Sigmoid colon (tissue), 7 donors: ENCODE data around the gene RBM19. TPM values are rescaled to one million over a fixed set of nuclear protein-coding genes. Genes with fewer than 3 reads are reported as not detected.
"Not testable (repeated sequence)": the region's sequence is repeated elsewhere in the genome, so short reads cannot be mapped to it uniquely, and the experiment has no call there.

Experiments
- DNase-seq: peaks from one replicate; pipeline ENCODE4 v3.0.0-alpha.2; 2019
- H3K27ac ChIP-seq, 4 donors: fragments of 200-600 bp; sonication (generic); one replicate each; pipeline ENCODE4 v1.5.1; 2016 to 2019; ENCODE audit warnings: mild to moderate bottlenecking in 1 of 4
- H3K27me3 ChIP-seq, 3 donors: fragments of 200-600 bp; sonication (generic); one replicate each; pipeline ENCODE4 v1.5.1; 2019; ENCODE audit warnings: mild to moderate bottlenecking in 1 of 3
- H3K36me3 ChIP-seq, 4 donors: fragments of 200-600 bp; sonication (generic); one replicate each; pipeline ENCODE4 v1.5.1; 2016 to 2019
- H3K4me1 ChIP-seq, 4 donors: fragments of 200-600 bp; sonication (generic); one replicate each; pipeline ENCODE4 v1.5.1; 2017 to 2019
- H3K4me3 ChIP-seq, 4 donors: fragments of 200-600 bp; sonication (generic); one replicate each; pipeline ENCODE4 v1.5.1; 2017 to 2019; ENCODE audit warnings: mild to moderate bottlenecking in 2 of 4, moderate library complexity in 1 of 4
- H3K9me3 ChIP-seq, 4 donors: fragments of 200-600 bp in 3 of 4; sonication (generic) in 3 of 4; one replicate each; pipeline versions ENCODE4 v1.5.1 to v1.6.1; 2013 to 2019
- CTCF ChIP-seq, 4 experiments: fragments of 450-650 bp in 3 of 4; fragments of 200-600 bp in 1 of 4; IDR thresholded peaks; one replicate each; pipeline ENCODE4 v1.5.1; 2016 to 2019; ENCODE audit warnings: antibody characterized with exemption in 4 of 4, mild to moderate bottlenecking in 3 of 4, moderate library complexity in 2 of 4
- EP300 ChIP-seq, 4 donors: sonication (generic); formaldehyde crosslinking; IDR thresholded peaks; one replicate each; pipeline ENCODE4 v1.6.1; 2017; ENCODE audit warnings: antibody characterized with exemption in 4 of 4
- POLR2A ChIP-seq, 2 donors: fragments of 450-650 bp; IDR thresholded peaks; one replicate each; pipeline ENCODE4 v1.6.1; 2016; ENCODE audit warnings: antibody characterized with exemption in 2 of 2, mild to moderate bottlenecking in 2 of 2, moderate library complexity in 2 of 2
- POLR2AphosphoS5 ChIP-seq, 4 donors: sonication (generic); formaldehyde crosslinking; IDR thresholded peaks; one replicate each; pipeline ENCODE4 v1.6.1; 2017; ENCODE audit warnings: antibody characterized with exemption in 4 of 4
- WGBS, 2 donors: extraction: QIAGEN DNeasy Blood & Tissue Kit; methylation state at CpG; one replicate each; pipeline ENCODE4 v1.1.7; 2013; 5-methylcytosine and 5-hydroxymethylcytosine counted together
- intact Hi-C: fragments of 100-400 bp; cut with DNase I; formaldehyde crosslinking; loops from one replicate; pipeline ENCODE4 v1.15.1; 2023
- polyA plus RNA-seq, 3 donors: library from polyadenylated mRNA; stranded (reverse); fragments of 200-250 nt; gene quantifications; one replicate each; pipeline ENCODE4 v1.2.3, GENCODE V29; 2013
- total RNA-seq, 4 donors: library from RNA; depleted of rRNA; stranded (reverse); fragments of >200 nt; gene quantifications; one replicate each; pipeline ENCODE4 v1.1.0, GENCODE V29; 2016
- donor health status: healthy with polysubstance abuse.
- donor health status: Bipolar disorder and iron deficiency.
- donor health status: healthy.

RBM19 gene
- total and polyA plus RNA-seq, 7 donors, result 5.3 to 42.7 (median 23.6) TPM

- no peak overlapping the region for H3K4me3 ChIP-seq
- no peak overlapping the region for H3K27ac ChIP-seq
- H3K36me3 ChIP-seq, result peaks cover 0 to 73% (median 15%) of the 10 kb centered on the region in 4 donors
- H3K27me3 ChIP-seq, result no peaks in the 10 kb centered on the region
- DNase-seq, result no peak
- H3K4me1 ChIP-seq, result no peaks in the 10 kb centered on the region
- WGBS, 2 donors, result 75 to 86% methylated on average over 4 of the region's 4 CpGs
- intact Hi-C loops, result no loop called here
- no peaks in the 10 kb centered on the region for H3K9me3 ChIP-seq
- no peak for TF ChIP-seq EP300 (IDR thresholded peaks at IDR 0.05)
- TF ChIP-seq CTCF (IDR thresholded peaks at IDR 0.05), result no peak
- no peak for TF ChIP-seq POLR2AphosphoS5 (IDR thresholded peaks at IDR 0.05)
- no peak for TF ChIP-seq POLR2A (IDR thresholded peaks at IDR 0.05)
These were observed 60.3 kb downstream of the RBM19 start for GRCh38 chr12:113905829-113906228.

GRCh38 chr12:113903381-113903863 is 62.7 kb downstream of the RBM19 start:
- no peaks in the 10 kb centered on the region for H3K27me3 ChIP-seq
- no peak overlapping the region for H3K27ac ChIP-seq
- TF ChIP-seq CTCF (IDR thresholded peaks at IDR 0.05) (no peak), POLR2A (IDR thresholded peaks at IDR 0.05) (no peak), POLR2AphosphoS5 (IDR thresholded peaks at IDR 0.05) (no peak), EP300 (IDR thresholded peaks at IDR 0.05) (no peak)
- no peaks in the 10 kb centered on the region for H3K4me1 ChIP-seq
- H3K36me3 ChIP-seq, result peaks cover 0 to 48% (median 8%) of the 10 kb centered on the region in 4 donors
- H3K9me3 ChIP-seq, result no peaks in the 10 kb centered on the region
- WGBS, 2 donors, result 84 to 86% methylated on average over 4 of the region's 4 CpGs
- no peak for DNase-seq
- no peak overlapping the region for H3K4me3 ChIP-seq
- intact Hi-C loops, result no loop called here

- H3K4me3 ChIP-seq, intact Hi-C loops, H3K9me3 ChIP-seq, H3K27me3 ChIP-seq, DNase-seq, H3K4me1 ChIP-seq, H3K27ac ChIP-seq: not testable (repeated sequence)
- peaks cover 0 to 33% (median 1%) of the 10 kb centered on the region in 4 donors for H3K36me3 ChIP-seq
- 88 to 97% methylated on average over 6 of the region's 6 CpGs for WGBS, 2 donors
These were observed 64.8 kb downstream of the RBM19 start for GRCh38 chr12:113901319-113901718.

GRCh38 chr12:113900716-113901115 is 65.4 kb downstream of the RBM19 start:
- intact Hi-C loops, result no loop called here
- Histone ChIP-seq H3K36me3 (peaks cover 0 to 28% (median 0%) of the 10 kb centered on the region in 4 donors), H3K27me3 (no peaks in the 10 kb centered on the region), H3K4me3 (no peak overlapping the region), H3K27ac (no peak overlapping the region), H3K4me1 (no peaks in the 10 kb centered on the region), H3K9me3 (no peaks in the 10 kb centered on the region)
- DNase-seq, result no peak
- TF ChIP-seq POLR2A (IDR thresholded peaks at IDR 0.05), result no peak
- no peak for TF ChIP-seq CTCF (IDR thresholded peaks at IDR 0.05)
- no peak for TF ChIP-seq POLR2AphosphoS5 (IDR thresholded peaks at IDR 0.05)
- no peak for TF ChIP-seq EP300 (IDR thresholded peaks at IDR 0.05)
- 94 to 98% methylated on average over 2 of the region's 2 CpGs for WGBS, 2 donors

GRCh38 chr12:113899561-113900471 is 66.3 kb downstream of the RBM19 start:
- Histone ChIP-seq H3K4me1 (no peaks in the 10 kb centered on the region), H3K27ac (no peak overlapping the region), H3K36me3 (peaks cover 0 to 28% (median 0%) of the 10 kb centered on the region in 4 donors), H3K4me3 (no peak overlapping the region), H3K27me3 (no peaks in the 10 kb centered on the region), H3K9me3 (no peaks in the 10 kb centered on the region)
- intact Hi-C loops, result no loop called here
- no peak for TF ChIP-seq CTCF (IDR thresholded peaks at IDR 0.05)
- no peak for TF ChIP-seq POLR2AphosphoS5 (IDR thresholded peaks at IDR 0.05)
- no peak for TF ChIP-seq POLR2A (IDR thresholded peaks at IDR 0.05)
- no peak for TF ChIP-seq EP300 (IDR thresholded peaks at IDR 0.05)
- 90 to 94% methylated on average over 32 of the region's 32 CpGs for WGBS, 2 donors
- DNase-seq, result no peak
